Neural progenitor cell (in vitro differentiated cells): Measurements from ENCODE around the gene DNAH3. TPM values are rescaled to one million over a fixed set of nuclear protein-coding genes. Genes with fewer than 3 reads are reported as not detected.
"Not testable (repeated sequence)": the region's sequence is repeated elsewhere in the genome, so short reads cannot be mapped to it uniquely, and the experiment has no call there.

Source experiments
- DNase-seq: peaks from one replicate; pipeline ENCODE4 v3.0.0-alpha.2; 2016; ENCODE audit warnings: low spot score
- H2AFZ ChIP-seq: fragments of 200-600 bp; sonication (generic); replicated peaks from 2 replicates; pipeline ENCODE4 v1.6.1; 2016; ENCODE audit warnings: antibody characterized with exemption
- H3F3A ChIP-seq: fragments of 200-600 bp; sonication (generic); 2 replicates; pipeline ENCODE4 v1.6.1; 2016; ENCODE audit warnings: antibody characterized with exemption, low read depth
- H3K27ac ChIP-seq: fragments of 200-600 bp; sonication (generic); 2 replicates; pipeline ENCODE4 v1.5.1; 2016; ENCODE audit warnings: mild to moderate bottlenecking
- H3K27me3 ChIP-seq: fragments of 200-600 bp; sonication (generic); 2 replicates; pipeline ENCODE4 v1.6.1; 2016; ENCODE audit warnings: mild to moderate bottlenecking, moderate library complexity
- H3K36me3 ChIP-seq: fragments of 200-600 bp; sonication (generic); 2 replicates; pipeline ENCODE4 v1.5.1; 2016
- H3K4me1 ChIP-seq: fragments of 200-600 bp; sonication (generic); 2 replicates; pipeline ENCODE4 v1.6.1; 2016; ENCODE audit warnings: mixed run types
- H3K4me2 ChIP-seq: fragments of 200-600 bp; sonication (generic); 2 replicates; pipeline ENCODE4 v1.6.1; 2016
- H3K4me3 ChIP-seq: fragments of 200-600 bp; sonication (generic); 2 replicates; pipeline ENCODE4 v1.5.1; 2016
- H3K79me2 ChIP-seq: fragments of 200-600 bp; sonication (generic); 2 replicates; pipeline ENCODE4 v1.6.1; 2016; ENCODE audit warnings: low read depth
- H3K9ac ChIP-seq: fragments of 200-600 bp; sonication (generic); 2 replicates; pipeline ENCODE4 v1.6.1; 2016
- H3K9me3 ChIP-seq: fragments of 200-600 bp; sonication (generic); 2 replicates; pipeline ENCODE4 v1.5.1; 2016; ENCODE audit warnings: low read depth
- H4K20me1 ChIP-seq: fragments of 200-600 bp; sonication (generic); 2 replicates; pipeline ENCODE4 v1.6.1; 2016; ENCODE audit warnings: low read depth
- H3K27ac Mint-ChIP-seq: 3 replicates; pipeline ENCODE4 v1.8.0; 2021; ENCODE audit warnings: mixed read lengths
- H3K27me3 Mint-ChIP-seq: 2 replicates; pipeline ENCODE4 v1.8.0; 2022; ENCODE audit warnings: low read depth, mild to moderate bottlenecking, inconsistent platforms, moderate library complexity, mixed read lengths; ENCODE audit not compliant: insufficient read depth
- H3K36me3 Mint-ChIP-seq: 3 replicates; pipeline ENCODE4 v1.8.0; 2021; ENCODE audit warnings: mixed read lengths
- H3K4me1 Mint-ChIP-seq: 3 replicates; pipeline ENCODE4 v1.8.0; 2021; ENCODE audit warnings: mixed read lengths
- H3K4me3 Mint-ChIP-seq: 3 replicates; pipeline ENCODE4 v1.8.0; 2021; ENCODE audit warnings: mild to moderate bottlenecking, moderate library complexity, mixed read lengths
- H3K9me3 Mint-ChIP-seq: 3 replicates; pipeline ENCODE4 v1.8.0; 2020; ENCODE audit warnings: mixed read lengths
- EZH2 ChIP-seq: fragments of 200-600 bp; sonication (generic); IDR thresholded peaks from 2 replicates; pipeline ENCODE4 v1.6.1; 2017; ENCODE audit warnings: antibody characterized with exemption, mild to moderate bottlenecking, moderate library complexity
- EZH2phosphoT487 ChIP-seq: fragments of 200-600 bp; sonication (generic); IDR thresholded peaks from 2 replicates; pipeline ENCODE4 v1.6.1; 2017; ENCODE audit warnings: antibody characterized with exemption
- total RNA-seq: library from RNA; depleted of rRNA; stranded (reverse); fragments of >200 nt; gene quantifications from 2 replicates; pipeline ENCODE4 v1.2.3, GENCODE V29; 2015; ENCODE audit warnings: low replicate concordance
- TF ChIP-seq, protein P1 (sequence below): fragments of 200-600 bp; sonication (generic); IDR thresholded peaks from 2 replicates; pipeline ENCODE4 v1.5.1; 2017; ENCODE audit warnings: antibody characterized with exemption, mild to moderate bottlenecking

The DNAH3 gene
- total RNA-seq, 1 donor from 2014 or later = 0.92 TPM

DNA sequence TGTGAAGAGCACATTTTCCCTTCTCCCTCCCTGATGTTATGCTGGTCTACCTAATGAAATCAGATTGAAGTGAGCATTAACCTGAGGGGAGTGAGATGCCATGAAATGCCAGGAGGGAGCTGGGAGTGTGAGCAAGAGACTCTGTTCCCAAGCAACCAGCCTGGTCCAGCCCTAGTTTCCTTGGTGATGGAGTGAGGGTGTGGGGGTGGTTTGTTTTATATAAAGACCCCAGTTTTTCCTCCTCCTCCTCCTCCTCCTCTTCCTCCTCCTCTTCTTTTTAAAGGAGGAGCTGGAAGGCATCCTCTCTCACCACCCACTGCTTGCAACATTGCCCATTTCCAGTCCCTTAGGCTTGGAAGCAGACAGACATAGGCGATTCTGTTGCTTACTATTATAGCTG is 97.1 kb downstream of the DNAH3 start:
- Histone ChIP-seq H3K27me3 (no peaks in the 10 kb centered on the region), H3K4me3 (no peak overlapping the region), H2AFZ (no peak overlapping the region), H3K4me2 (no peak overlapping the region), H4K20me1 (no peaks in the 10 kb centered on the region), H3K9ac (no peak overlapping the region), H3K79me2 (no peaks in the 10 kb centered on the region), H3K4me1 (no peaks in the 10 kb centered on the region), H3K36me3 (no peaks in the 10 kb centered on the region), H3K9me3 (no peaks in the 10 kb centered on the region), H3K27ac (no peak overlapping the region), H3F3A (no peaks in the 10 kb centered on the region)
- Mint-ChIP-seq H3K27me3 (peaks cover 4% of the 10 kb centered on the region), H3K4me3 (no peak overlapping the region), H3K4me1 (peaks cover 6% of the 10 kb centered on the region), H3K27ac (no peak overlapping the region), H3K36me3 (no peaks in the 10 kb centered on the region), H3K9me3 (no peaks in the 10 kb centered on the region)
- DNase-seq = no peak
- TF ChIP-seq, protein P1, sequence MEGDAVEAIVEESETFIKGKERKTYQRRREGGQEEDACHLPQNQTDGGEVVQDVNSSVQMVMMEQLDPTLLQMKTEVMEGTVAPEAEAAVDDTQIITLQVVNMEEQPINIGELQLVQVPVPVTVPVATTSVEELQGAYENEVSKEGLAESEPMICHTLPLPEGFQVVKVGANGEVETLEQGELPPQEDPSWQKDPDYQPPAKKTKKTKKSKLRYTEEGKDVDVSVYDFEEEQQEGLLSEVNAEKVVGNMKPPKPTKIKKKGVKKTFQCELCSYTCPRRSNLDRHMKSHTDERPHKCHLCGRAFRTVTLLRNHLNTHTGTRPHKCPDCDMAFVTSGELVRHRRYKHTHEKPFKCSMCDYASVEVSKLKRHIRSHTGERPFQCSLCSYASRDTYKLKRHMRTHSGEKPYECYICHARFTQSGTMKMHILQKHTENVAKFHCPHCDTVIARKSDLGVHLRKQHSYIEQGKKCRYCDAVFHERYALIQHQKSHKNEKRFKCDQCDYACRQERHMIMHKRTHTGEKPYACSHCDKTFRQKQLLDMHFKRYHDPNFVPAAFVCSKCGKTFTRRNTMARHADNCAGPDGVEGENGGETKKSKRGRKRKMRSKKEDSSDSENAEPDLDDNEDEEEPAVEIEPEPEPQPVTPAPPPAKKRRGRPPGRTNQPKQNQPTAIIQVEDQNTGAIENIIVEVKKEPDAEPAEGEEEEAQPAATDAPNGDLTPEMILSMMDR = no peak
- TF ChIP-seq EZH2 (no peak), EZH2phosphoT487 (no peak)

DNA sequence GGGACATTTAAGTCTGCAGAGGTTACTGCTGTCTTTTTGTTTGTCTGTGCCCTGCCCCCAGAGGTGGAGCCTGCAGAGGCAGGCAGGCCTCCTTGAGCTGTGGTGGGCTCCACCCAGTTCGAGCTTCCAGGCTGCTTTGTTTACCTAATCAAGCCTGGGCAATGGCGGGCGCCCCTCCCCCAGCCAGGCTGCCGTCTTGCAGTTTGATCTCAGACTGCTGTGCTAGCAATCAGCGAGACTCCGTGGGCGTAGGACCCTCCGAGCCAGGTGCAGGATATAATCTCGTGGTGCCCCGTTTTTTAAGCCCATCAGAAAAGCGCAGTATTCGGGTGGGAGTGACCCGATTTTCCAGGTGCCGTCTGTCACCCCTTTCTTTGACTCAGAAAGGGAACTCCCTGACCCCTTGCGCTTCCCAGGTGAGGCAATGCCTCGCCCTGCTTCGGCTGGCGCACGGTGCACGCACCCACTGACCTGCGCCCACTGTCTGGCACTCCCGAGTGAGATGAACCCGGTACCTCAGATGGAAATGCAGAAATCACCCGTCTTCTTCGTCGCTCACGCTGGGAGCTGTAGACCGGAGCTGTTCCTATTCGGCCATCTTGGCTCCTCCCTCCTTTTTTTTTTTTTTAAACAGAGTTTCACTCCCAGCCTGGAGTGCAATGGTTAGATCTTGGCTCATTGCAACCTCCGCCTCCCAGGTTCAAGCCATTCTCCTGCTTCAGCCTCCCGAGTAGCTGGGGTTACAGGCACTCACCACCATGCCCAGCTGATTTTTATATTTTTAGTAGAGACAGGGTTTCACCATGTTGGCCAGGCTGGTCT is 102.3 kb downstream of the DNAH3 start:
- not testable (repeated sequence) for H3K4me1 ChIP-seq, H3K4me2 ChIP-seq, H3K4me3 Mint-ChIP-seq, H3K4me1 Mint-ChIP-seq, H3K36me3 ChIP-seq, H3F3A ChIP-seq, H3K9me3 Mint-ChIP-seq, DNase-seq, H3K27ac Mint-ChIP-seq, H3K4me3 ChIP-seq, H3K36me3 Mint-ChIP-seq, H3K9ac ChIP-seq, H3K27me3 Mint-ChIP-seq, H3K9me3 ChIP-seq, H3K27ac ChIP-seq, H3K79me2 ChIP-seq, H4K20me1 ChIP-seq, H3K27me3 ChIP-seq
- H2AFZ ChIP-seq = peak overlapping the region; percentile 82

DNA sequence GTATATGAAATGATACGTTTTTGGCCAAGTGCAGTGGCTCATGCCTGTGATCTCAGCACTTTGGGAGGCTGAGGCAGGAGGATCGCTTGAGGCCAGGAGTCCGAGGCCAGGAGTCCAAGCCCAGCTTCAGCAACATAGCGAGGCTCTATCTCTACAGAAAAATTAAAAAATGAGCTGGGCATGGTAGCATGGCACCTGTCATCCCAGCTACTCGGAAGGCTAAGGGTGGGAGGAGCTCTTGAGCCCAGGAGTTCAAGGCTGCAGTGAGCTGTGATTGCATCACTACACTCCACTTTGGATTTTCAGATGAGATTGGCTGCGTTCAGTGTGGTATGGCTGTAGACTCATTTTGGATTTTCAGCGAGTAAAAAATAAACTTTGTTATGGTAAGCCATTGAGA is 112.4 kb downstream of the DNAH3 start:
- no peaks in the 10 kb centered on the region for H3K9me3 Mint-ChIP-seq

DNA sequence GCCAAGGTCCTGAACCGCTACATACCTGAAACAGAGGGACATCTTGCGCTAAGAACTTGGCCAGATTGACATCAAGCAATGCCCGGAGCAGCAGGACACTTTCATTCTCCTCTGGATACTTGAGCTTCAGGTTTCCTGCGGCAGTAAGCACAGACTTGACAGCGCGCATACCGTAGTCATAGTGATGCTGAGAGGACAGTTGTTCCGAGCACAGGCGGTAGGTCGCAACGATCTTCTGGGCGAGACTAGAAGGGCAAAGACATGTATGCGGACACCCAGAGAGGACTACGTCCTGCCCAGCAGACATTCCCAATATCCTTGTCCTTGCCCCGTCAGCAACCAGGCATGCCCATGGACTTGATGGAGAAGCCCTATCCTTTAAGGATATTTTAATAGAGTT is 112.9 kb downstream of the DNAH3 start:
- Mint-ChIP-seq H3K4me1 (peaks cover 2% of the 10 kb centered on the region), H3K27me3 (peaks cover 6% of the 10 kb centered on the region), H3K9me3 (no peaks in the 10 kb centered on the region), H3K27ac (peak overlapping the region; percentile 27), H3K36me3 (no peaks in the 10 kb centered on the region), H3K4me3 (no peak overlapping the region)
- no peak overlapping the region for H2AFZ ChIP-seq
- H4K20me1 ChIP-seq = no peaks in the 10 kb centered on the region
- H3K4me2 ChIP-seq = no peak overlapping the region
- H3K4me3 ChIP-seq = no peak overlapping the region
- no peaks in the 10 kb centered on the region for H3K4me1 ChIP-seq
- no peaks in the 10 kb centered on the region for H3K36me3 ChIP-seq
- H3K27me3 ChIP-seq = no peaks in the 10 kb centered on the region
- H3K9me3 ChIP-seq = no peaks in the 10 kb centered on the region
- no peak for TF ChIP-seq EZH2
- TF ChIP-seq, protein P1 = no peak
- DNase-seq = no peak
- H3K79me2 ChIP-seq = no peaks in the 10 kb centered on the region
- no peaks in the 10 kb centered on the region for H3F3A ChIP-seq
- no peak overlapping the region for H3K9ac ChIP-seq
- H3K27ac ChIP-seq = no peak overlapping the region

More for the DNA sequence above, 112.4 kb downstream of the DNAH3 start:
- Histone ChIP-seq H3K27ac (no peak overlapping the region), H3K9me3 (no peaks in the 10 kb centered on the region), H3K4me3 (no peak overlapping the region), H3F3A (no peaks in the 10 kb centered on the region), H4K20me1 (no peaks in the 10 kb centered on the region), H3K4me1 (no peaks in the 10 kb centered on the region), H3K27me3 (no peaks in the 10 kb centered on the region), H2AFZ (no peak overlapping the region), H3K4me2 (no peak overlapping the region), H3K36me3 (no peaks in the 10 kb centered on the region), H3K79me2 (no peaks in the 10 kb centered on the region), H3K9ac (no peak overlapping the region)
- Mint-ChIP-seq H3K36me3 (no peaks in the 10 kb centered on the region), H3K27me3 (peaks cover 6% of the 10 kb centered on the region), H3K4me1 (peaks cover 2% of the 10 kb centered on the region), H3K27ac (no peak overlapping the region), H3K4me3 (no peak overlapping the region)
- no peak for TF ChIP-seq EZH2phosphoT487
- TF ChIP-seq, protein P1 = no peak
- no peak for TF ChIP-seq EZH2
- DNase-seq = no peak
